Astrocyte (in vitro differentiated cells and primary cell): Measurements from ENCODE around the gene CDHR2.

Experiments
- CTCF ChIP-seq: IDR thresholded peaks from 2 replicates; pipeline ENCODE4 v1.5.1; 2011; ENCODE audit warnings: low read depth, mild to moderate bottlenecking, inconsistent platforms, low read length, moderate library complexity; ENCODE audit not compliant: insufficient read depth
- EZH2 ChIP-seq: IDR thresholded peaks from 2 replicates; pipeline ENCODE4 v1.6.1; 2012; ENCODE audit warnings: mild to moderate bottlenecking, low read length, inconsistent platforms; ENCODE audit not compliant: insufficient read depth

- TF ChIP-seq CTCF (no peak), EZH2 (no peak)
Observed at GRCh38 chr5:176632745-176633144, 83.6 kb downstream of the CDHR2 start.
